Stomach smooth muscle (tissue), 2 donors: ENCODE results near the gene SLC16A13.

Experiments
- H3K27ac ChIP-seq: one replicate; pipeline ENCODE4 v1.7.0; 2013; ENCODE audit warnings: mild to moderate bottlenecking, low read length, inconsistent platforms
- H3K27me3 ChIP-seq, 2 donors: one replicate each; pipeline ENCODE4 v1.7.0; 2013; ENCODE audit warnings: low read length in 2 of 2; ENCODE audit not compliant: insufficient read depth in 2 of 2, control insufficient read depth in 1 of 2
- H3K36me3 ChIP-seq, 2 donors: one replicate each; pipeline ENCODE4 v1.7.0; 2013; ENCODE audit warnings: low read length in 2 of 2; ENCODE audit not compliant: control insufficient read depth in 2 of 2, insufficient read depth in 2 of 2
- H3K4me1 ChIP-seq: one replicate; pipeline ENCODE4 v1.7.0; 2013; ENCODE audit warnings: low read length; ENCODE audit not compliant: control insufficient read depth, insufficient read depth
- H3K4me3 ChIP-seq, 2 donors: one replicate each; pipeline ENCODE4 v1.7.0; 2013; ENCODE audit warnings: low read length in 2 of 2
- H3K9ac ChIP-seq, 2 donors: one replicate each; pipeline ENCODE4 v1.7.0; 2013; ENCODE audit warnings: low read length in 2 of 2, mild to moderate bottlenecking in 1 of 2
- H3K9me3 ChIP-seq, 2 donors: one replicate each; pipeline ENCODE4 v1.7.0; 2013; ENCODE audit warnings: low read length in 2 of 2; ENCODE audit not compliant: control insufficient read depth in 2 of 2
- donor health status: healthy.
- donor health status: Pancreatic carcinoma.

SLC16A13 gene

GRCh38 chr17:7034955-7035590 lies 742 bp upstream of the SLC16A13 start:
- peak overlapping the region; percentile 54 to 58 for H3K9ac ChIP-seq
- peak overlapping the region; percentile 70 to 72 for H3K4me3 ChIP-seq
- H3K4me1 ChIP-seq, result peaks cover 16% of the 10 kb centered on the region
- no peaks in the 10 kb centered on the region for H3K9me3 ChIP-seq
- H3K27me3 ChIP-seq, result peaks cover 11 to 19% of the 10 kb centered on the region in 2 donors
- peak overlapping the region; percentile 62 for H3K27ac ChIP-seq
- H3K36me3 ChIP-seq, result no peaks in the 10 kb centered on the region

- H3K9ac ChIP-seq, result no peak overlapping the region
- H3K9me3 ChIP-seq, result no peaks in the 10 kb centered on the region
- H3K4me3 ChIP-seq, result no peak overlapping the region
- H3K36me3 ChIP-seq, result no peaks in the 10 kb centered on the region
- H3K27ac ChIP-seq, result no peak overlapping the region
- peaks cover 20% of the 10 kb centered on the region for H3K4me1 ChIP-seq
- H3K27me3 ChIP-seq, result peaks cover 26 to 32% of the 10 kb centered on the region in 2 donors
Measured at GRCh38 chr17:7038025-7038862, 2.4 kb downstream of the SLC16A13 start.

- Histone ChIP-seq H3K9me3 (no peaks in the 10 kb centered on the region), H3K9ac (no peak overlapping the region), H3K36me3 (no peaks in the 10 kb centered on the region), H3K27ac (no peak overlapping the region), H3K27me3 (peaks cover 35 to 41% of the 10 kb centered on the region in 2 donors), H3K4me1 (peaks cover 27% of the 10 kb centered on the region), H3K4me3 (no peak overlapping the region)
Measured at GRCh38 chr17:7039832-7040231, 4.0 kb downstream of the SLC16A13 start.

GRCh38 chr17:7041607-7042500 lies 6.0 kb downstream of the SLC16A13 start:
- H3K9ac ChIP-seq, result no peak overlapping the region
- H3K4me3 ChIP-seq, result no peak overlapping the region
- peaks cover 27% of the 10 kb centered on the region in 2 donors for H3K27me3 ChIP-seq
- H3K27ac ChIP-seq, result no peak overlapping the region
- H3K4me1 ChIP-seq, result peaks cover 22% of the 10 kb centered on the region
- no peaks in the 10 kb centered on the region for H3K36me3 ChIP-seq
- no peaks in the 10 kb centered on the region for H3K9me3 ChIP-seq

GRCh38 chr17:7042501-7043181 lies 6.8 kb downstream of the SLC16A13 start:
- Histone ChIP-seq H3K27me3 (peaks cover 27% of the 10 kb centered on the region in 2 donors), H3K27ac (no peak overlapping the region), H3K4me3 (peak overlapping the region; percentile 44 to 69), H3K9ac (peak overlapping the region in 1 of 2 donors; percentile 28), H3K4me1 (peaks cover 22% of the 10 kb centered on the region), H3K9me3 (no peaks in the 10 kb centered on the region), H3K36me3 (no peaks in the 10 kb centered on the region)

- no peak overlapping the region for H3K27ac ChIP-seq
- peaks cover 22% of the 10 kb centered on the region for H3K4me1 ChIP-seq
- H3K9me3 ChIP-seq, result no peaks in the 10 kb centered on the region
- H3K4me3 ChIP-seq, result peak overlapping the region; percentile 44 to 69
- peaks cover 27% of the 10 kb centered on the region in 2 donors for H3K27me3 ChIP-seq
- H3K9ac ChIP-seq, result peak overlapping the region in 1 of 2 donors; percentile 28
- H3K36me3 ChIP-seq, result no peaks in the 10 kb centered on the region
Measured at GRCh38 chr17:7043182-7043496, 7.3 kb downstream of the SLC16A13 start.

- Histone ChIP-seq H3K27me3 (peaks cover 27% of the 10 kb centered on the region in 2 donors), H3K9ac (peak within 1 kb of the TSS; percentile 21 to 38), H3K9me3 (no peaks in the 10 kb centered on the region), H3K27ac (no peak within 1 kb of the TSS), H3K4me1 (peaks cover 22% of the 10 kb centered on the region), H3K36me3 (no peaks in the 10 kb centered on the region), H3K4me3 (peak within 1 kb of the TSS; percentile 44 to 69)
Measured at GRCh38 chr17:7043497-7044198, 7.8 kb downstream of the SLC16A13 start, which contains the start of gene SLC16A11. Gene SLC16A11 (minus strand): TSS chr17:7044092. CDS start chr17:7043513, 579 bp downstream.

- Histone ChIP-seq H3K27me3 (peaks cover 27 to 29% of the 10 kb centered on the region in 2 donors), H3K9ac (no peak overlapping the region), H3K27ac (no peak overlapping the region), H3K9me3 (no peaks in the 10 kb centered on the region), H3K4me3 (peak overlapping the region; percentile 61 to 81), H3K36me3 (no peaks in the 10 kb centered on the region), H3K4me1 (peaks cover 22% of the 10 kb centered on the region)
Measured at GRCh38 chr17:7045492-7046126, 9.8 kb downstream of the SLC16A13 start.

- peak overlapping the region; percentile 46 for H3K27ac ChIP-seq
- peak overlapping the region; percentile 42 to 53 for H3K9ac ChIP-seq
- no peaks in the 10 kb centered on the region for H3K9me3 ChIP-seq
- peak overlapping the region; percentile 61 to 81 for H3K4me3 ChIP-seq
- no peaks in the 10 kb centered on the region for H3K36me3 ChIP-seq
- H3K27me3 ChIP-seq, result peaks cover 27% of the 10 kb centered on the region in 2 donors
- peaks cover 22% of the 10 kb centered on the region for H3K4me1 ChIP-seq
Measured at GRCh38 chr17:7046127-7046724, 10.4 kb downstream of the SLC16A13 start.
